PC-9 (cell line): ENCODE data around the gene METAP1.

Experiments
- EZH2 ChIP-seq: fragments of 200-600 bp; sonication (generic); IDR thresholded peaks from 2 replicates; pipeline ENCODE4 v1.8.0; 2017; ENCODE audit warnings: antibody characterized with exemption, low read depth
- TF ChIP-seq, protein P1 (sequence below): fragments of 200-600 bp; sonication (generic); conservative IDR thresholded peaks from 2 replicates; pipeline ENCODE4 v1.6.1; 2017; ENCODE audit warnings: mixed run types, antibody characterized with exemption, mild to moderate bottlenecking, moderate library complexity

DNA sequence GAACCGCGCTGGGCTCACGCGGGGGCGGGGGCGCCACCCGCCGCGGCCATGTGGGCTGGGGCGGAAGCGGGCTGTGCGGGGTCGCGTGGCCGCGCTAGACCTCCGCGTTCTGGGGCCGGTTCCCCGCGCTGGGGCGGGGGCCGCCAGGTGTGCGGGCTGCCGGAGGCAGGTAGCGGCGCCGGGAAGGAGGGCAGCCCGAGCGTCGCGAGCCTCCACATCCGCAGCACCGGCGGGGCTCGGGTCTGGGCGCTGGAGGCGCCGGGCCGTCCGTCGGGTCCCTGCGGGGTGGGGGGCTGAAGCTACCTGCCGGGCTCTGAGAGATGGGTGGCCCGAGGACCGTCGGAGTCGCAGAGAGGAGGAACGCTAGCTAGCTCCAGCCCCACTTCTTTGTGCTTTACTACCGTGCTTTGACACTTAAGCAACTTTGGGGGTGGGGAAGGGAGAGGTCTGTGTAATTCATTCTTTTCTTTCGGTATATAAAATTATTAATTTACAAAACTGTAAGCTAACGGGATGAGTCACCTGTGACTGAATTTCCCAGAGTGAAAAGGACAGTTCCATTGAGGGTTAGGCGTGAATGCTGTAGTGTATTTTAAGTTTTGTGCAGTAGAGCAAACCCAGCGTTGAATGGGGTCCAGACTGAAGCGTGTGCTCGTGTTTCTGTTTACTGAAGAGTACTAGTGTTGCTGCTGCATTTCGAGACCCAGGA, 689 bp downstream of the METAP1 start:
- TF ChIP-seq, protein P1, sequence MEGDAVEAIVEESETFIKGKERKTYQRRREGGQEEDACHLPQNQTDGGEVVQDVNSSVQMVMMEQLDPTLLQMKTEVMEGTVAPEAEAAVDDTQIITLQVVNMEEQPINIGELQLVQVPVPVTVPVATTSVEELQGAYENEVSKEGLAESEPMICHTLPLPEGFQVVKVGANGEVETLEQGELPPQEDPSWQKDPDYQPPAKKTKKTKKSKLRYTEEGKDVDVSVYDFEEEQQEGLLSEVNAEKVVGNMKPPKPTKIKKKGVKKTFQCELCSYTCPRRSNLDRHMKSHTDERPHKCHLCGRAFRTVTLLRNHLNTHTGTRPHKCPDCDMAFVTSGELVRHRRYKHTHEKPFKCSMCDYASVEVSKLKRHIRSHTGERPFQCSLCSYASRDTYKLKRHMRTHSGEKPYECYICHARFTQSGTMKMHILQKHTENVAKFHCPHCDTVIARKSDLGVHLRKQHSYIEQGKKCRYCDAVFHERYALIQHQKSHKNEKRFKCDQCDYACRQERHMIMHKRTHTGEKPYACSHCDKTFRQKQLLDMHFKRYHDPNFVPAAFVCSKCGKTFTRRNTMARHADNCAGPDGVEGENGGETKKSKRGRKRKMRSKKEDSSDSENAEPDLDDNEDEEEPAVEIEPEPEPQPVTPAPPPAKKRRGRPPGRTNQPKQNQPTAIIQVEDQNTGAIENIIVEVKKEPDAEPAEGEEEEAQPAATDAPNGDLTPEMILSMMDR: no peak
- TF ChIP-seq EZH2: no peak
